Measurements from ENCODE around the gene EEF1B2. TPM values are rescaled to one million over a fixed set of nuclear protein-coding genes. Genes with fewer than 3 reads are reported as not detected.
"Not testable (repeated sequence)": the region's sequence is repeated elsewhere in the genome, so short reads cannot be mapped to it uniquely, and the experiment has no call there.

Gene EEF1B2
- total RNA-seq, 2 experiments from 2014 or later = 1,128 to 1,176 TPM

- H3K27me3 Mint-ChIP-seq = no peaks in the 10 kb centered on the region
- no peak for DNase-seq
- H3K27ac Mint-ChIP-seq = no peak overlapping the region
- no peak overlapping the region for H3K4me3 Mint-ChIP-seq
- H3K9me3 Mint-ChIP-seq = no peaks in the 10 kb centered on the region
- H3K4me1 Mint-ChIP-seq = no peaks in the 10 kb centered on the region
- no peaks in the 10 kb centered on the region for H3K36me3 Mint-ChIP-seq
Measured at GRCh38 chr2:206190111-206190510, 30.4 kb downstream of the EEF1B2 start.

GRCh38 chr2:206190689-206191088 is 31.0 kb downstream of the EEF1B2 start:
- Mint-ChIP-seq H3K27me3 (no peaks in the 10 kb centered on the region), H3K36me3 (no peaks in the 10 kb centered on the region), H3K27ac (no peak overlapping the region), H3K4me3 (no peak overlapping the region), H3K9me3 (no peaks in the 10 kb centered on the region), H3K4me1 (no peaks in the 10 kb centered on the region)
- no peak for DNase-seq

GRCh38 chr2:206192157-206192556 is 32.5 kb downstream of the EEF1B2 start:
- H3K4me1 Mint-ChIP-seq = no peaks in the 10 kb centered on the region
- H3K27ac Mint-ChIP-seq = no peak overlapping the region
- H3K27me3 Mint-ChIP-seq = no peaks in the 10 kb centered on the region
- H3K9me3 Mint-ChIP-seq = no peaks in the 10 kb centered on the region
- no peaks in the 10 kb centered on the region for H3K36me3 Mint-ChIP-seq
- no peak overlapping the region for H3K4me3 Mint-ChIP-seq
- DNase-seq = no peak

GRCh38 chr2:206193671-206194357 is 34.1 kb downstream of the EEF1B2 start:
- no peak for DNase-seq
- no peak overlapping the region for H3K27ac Mint-ChIP-seq
- H3K36me3 Mint-ChIP-seq = no peaks in the 10 kb centered on the region
- no peaks in the 10 kb centered on the region for H3K9me3 Mint-ChIP-seq
- no peaks in the 10 kb centered on the region for H3K4me1 Mint-ChIP-seq
- peaks cover 8% of the 10 kb centered on the region for H3K27me3 Mint-ChIP-seq
- H3K4me3 Mint-ChIP-seq = no peak overlapping the region

- no peaks in the 10 kb centered on the region for H3K4me1 Mint-ChIP-seq
- no peak overlapping the region for H3K27ac Mint-ChIP-seq
- no peaks in the 10 kb centered on the region for H3K36me3 Mint-ChIP-seq
- no peaks in the 10 kb centered on the region for H3K9me3 Mint-ChIP-seq
- peaks cover 17% of the 10 kb centered on the region for H3K27me3 Mint-ChIP-seq
- DNase-seq = no peak
- no peak overlapping the region for H3K4me3 Mint-ChIP-seq
Measured at GRCh38 chr2:206198677-206199076, 39.0 kb downstream of the EEF1B2 start.

GRCh38 chr2:206201075-206201848 is 41.6 kb downstream of the EEF1B2 start:
- Mint-ChIP-seq H3K4me3 (no peak overlapping the region), H3K27ac (no peak overlapping the region), H3K36me3 (no peaks in the 10 kb centered on the region), H3K27me3 (peaks cover 17% of the 10 kb centered on the region), H3K4me1 (no peaks in the 10 kb centered on the region), H3K9me3 (no peaks in the 10 kb centered on the region)
- no peak for DNase-seq

GRCh38 chr2:206202446-206202845 is 42.8 kb downstream of the EEF1B2 start:
- Mint-ChIP-seq H3K27ac (no peak overlapping the region), H3K9me3 (no peaks in the 10 kb centered on the region), H3K27me3 (peaks cover 17% of the 10 kb centered on the region), H3K36me3 (no peaks in the 10 kb centered on the region), H3K4me1 (no peaks in the 10 kb centered on the region), H3K4me3 (no peak overlapping the region)
- no peak for DNase-seq

- H3K4me1 Mint-ChIP-seq = no peaks in the 10 kb centered on the region
- H3K4me3 Mint-ChIP-seq = no peak overlapping the region
- H3K27me3 Mint-ChIP-seq = peaks cover 13% of the 10 kb centered on the region
- no peak for DNase-seq
- no peaks in the 10 kb centered on the region for H3K36me3 Mint-ChIP-seq
- no peak overlapping the region for H3K27ac Mint-ChIP-seq
- H3K9me3 Mint-ChIP-seq = no peaks in the 10 kb centered on the region
Measured at GRCh38 chr2:206203331-206203730, 43.6 kb downstream of the EEF1B2 start.

- no peak for DNase-seq
- Mint-ChIP-seq H3K4me1 (no peaks in the 10 kb centered on the region), H3K9me3 (no peaks in the 10 kb centered on the region), H3K4me3 (no peak overlapping the region), H3K36me3 (no peaks in the 10 kb centered on the region), H3K27me3 (peaks cover 8% of the 10 kb centered on the region), H3K27ac (no peak overlapping the region)
Measured at GRCh38 chr2:206204710-206205109, 45.0 kb downstream of the EEF1B2 start.

GRCh38 chr2:206207316-206207715 is 47.6 kb downstream of the EEF1B2 start:
- not testable (repeated sequence) for H3K27me3 Mint-ChIP-seq, H3K4me3 Mint-ChIP-seq, H3K36me3 Mint-ChIP-seq, H3K27ac Mint-ChIP-seq, DNase-seq, H3K4me1 Mint-ChIP-seq, H3K9me3 Mint-ChIP-seq

GRCh38 chr2:206208900-206209299 is 49.2 kb downstream of the EEF1B2 start:
- no peak overlapping the region for H3K27ac Mint-ChIP-seq
- H3K9me3 Mint-ChIP-seq = no peaks in the 10 kb centered on the region
- H3K4me3 Mint-ChIP-seq = no peak overlapping the region
- no peak for DNase-seq
- H3K27me3 Mint-ChIP-seq = no peaks in the 10 kb centered on the region
- no peaks in the 10 kb centered on the region for H3K4me1 Mint-ChIP-seq
- H3K36me3 Mint-ChIP-seq = no peaks in the 10 kb centered on the region

GRCh38 chr2:206211657-206212255 is 52.1 kb downstream of the EEF1B2 start:
- Mint-ChIP-seq H3K4me3 (no peak overlapping the region), H3K27ac (no peak overlapping the region), H3K36me3 (no peaks in the 10 kb centered on the region), H3K4me1 (no peaks in the 10 kb centered on the region), H3K9me3 (no peaks in the 10 kb centered on the region), H3K27me3 (peaks cover 7% of the 10 kb centered on the region)
- no peak for DNase-seq

Other genes starting within 250 kb of the EEF1B2 start
- 10 to 100 TPM; 15.6 to 16.4 TPM for gene INO80D, start 73.7 kb upstream of the EEF1B2 start, total RNA-seq
- 100 to 1,000 TPM in 1 of 2 experiments, 10 to 100 TPM in 1; 95.5 to 102 TPM for gene NDUFS1, start 451 bp upstream of the EEF1B2 start, total RNA-seq
- gene ZDBF2, start 114.8 kb downstream of the EEF1B2 start, total RNA-seq = 10 to 100 TPM in 1 of 2 experiments, 1 to 10 TPM in 1; 9.2 to 10.1 TPM

Measured in activated naive CD8-positive, alpha-beta T cell treated with anti-CD3 and anti-CD28 coated beads for 36 hours (primary cell).